Endothelial cell of hepatic sinusoid (primary cell): Measurements from ENCODE around the gene SUCO.

Experiments
- in situ Hi-C: cut with HindIII; loops from 2 replicates; pipeline ENCODE4 v1.10.0; 2017; ENCODE audit warnings: low sequenced_read_pairs

Gene SUCO

GRCh38 chr1:172515927-172516326 is 17.0 kb upstream of the SUCO start:
- in situ Hi-C loops, result no loop called here

- in situ Hi-C loops, result no loop called here
These were observed 15.9 kb upstream of the SUCO start for GRCh38 chr1:172517081-172517480.

DNA sequence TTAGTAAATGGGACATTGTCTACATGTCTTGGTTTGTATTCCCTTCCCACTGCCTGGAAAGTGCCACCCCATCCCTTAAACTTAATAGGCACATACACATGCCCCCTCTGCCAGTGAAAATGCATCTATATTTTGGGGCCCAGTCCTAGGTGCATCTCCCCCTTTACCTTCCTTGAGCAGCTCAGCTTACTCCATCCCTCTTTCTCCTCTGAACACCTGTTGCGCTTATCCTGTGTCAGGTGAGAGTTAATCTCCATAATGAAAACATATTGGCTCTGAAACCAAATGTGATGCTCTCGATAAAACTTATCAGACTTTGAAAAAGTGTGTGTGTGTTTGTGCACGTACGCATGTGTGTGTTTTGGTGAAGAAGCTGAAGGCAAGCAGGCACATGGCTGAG is 15.4 kb upstream of the SUCO start:
- in situ Hi-C loops, result no loop called here

DNA sequence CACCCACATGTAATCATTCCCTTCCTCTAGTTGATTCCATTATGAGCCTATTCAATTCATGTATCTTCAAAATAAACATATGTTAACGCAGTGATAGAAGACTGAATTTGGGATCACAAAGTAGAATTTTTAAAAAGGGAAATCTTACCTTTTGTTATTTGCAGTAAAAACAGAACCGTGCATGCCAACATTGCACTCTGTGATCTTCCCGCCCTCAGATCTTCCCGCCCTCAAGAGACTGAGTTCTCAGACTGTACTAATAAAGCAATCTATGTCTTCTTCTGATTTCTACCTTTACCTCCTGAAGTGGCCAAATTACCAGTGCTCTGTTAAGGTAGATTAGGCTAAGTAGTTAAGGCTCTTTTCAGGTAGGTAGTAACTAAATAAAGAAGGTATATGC is 3.6 kb upstream of the SUCO start:
- in situ Hi-C loops, result no loop called here

GRCh38 chr1:172530000-172530399 is 3.0 kb upstream of the SUCO start:
- in situ Hi-C loops, result no loop called here

GRCh38 chr1:172531412-172532182 is 1.4 kb upstream of the SUCO start:
- in situ Hi-C loops, result no loop called here

GRCh38 chr1:172532183-172532699 is 709 bp upstream of the SUCO start:
- in situ Hi-C loops, result no loop called here

DNA sequence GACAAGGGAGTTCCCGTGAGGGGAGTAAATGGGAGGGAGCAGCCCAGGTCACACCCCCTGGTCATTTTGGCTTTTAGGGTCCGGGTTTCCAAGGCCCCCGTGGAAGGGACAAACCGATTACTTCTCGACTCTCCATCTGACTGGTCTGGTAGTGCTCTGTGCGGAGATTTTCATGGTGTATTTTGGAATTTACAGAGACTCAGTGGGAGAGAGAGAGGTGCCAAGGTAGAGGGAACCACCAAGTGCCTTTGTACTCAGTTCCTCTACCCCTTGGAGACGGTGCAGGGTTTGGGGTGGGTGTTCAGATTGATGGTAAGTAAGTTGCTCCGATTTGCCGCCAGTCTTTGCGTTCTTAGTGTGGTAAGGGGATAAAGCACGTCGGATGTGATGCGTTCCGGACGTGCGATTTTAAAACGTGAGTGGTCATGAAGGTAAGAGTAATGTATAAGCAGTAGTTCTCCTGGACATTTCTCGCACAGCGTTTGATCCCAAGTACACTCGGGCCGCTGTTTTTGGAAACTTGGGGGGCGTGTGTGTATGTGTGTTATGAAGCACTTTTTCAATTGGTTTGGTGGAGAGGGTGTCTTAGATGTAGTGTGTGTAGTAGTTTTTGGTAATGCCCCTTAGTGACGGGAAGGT is 682 bp downstream of the SUCO start:
- in situ Hi-C loops, result no loop called here

DNA sequence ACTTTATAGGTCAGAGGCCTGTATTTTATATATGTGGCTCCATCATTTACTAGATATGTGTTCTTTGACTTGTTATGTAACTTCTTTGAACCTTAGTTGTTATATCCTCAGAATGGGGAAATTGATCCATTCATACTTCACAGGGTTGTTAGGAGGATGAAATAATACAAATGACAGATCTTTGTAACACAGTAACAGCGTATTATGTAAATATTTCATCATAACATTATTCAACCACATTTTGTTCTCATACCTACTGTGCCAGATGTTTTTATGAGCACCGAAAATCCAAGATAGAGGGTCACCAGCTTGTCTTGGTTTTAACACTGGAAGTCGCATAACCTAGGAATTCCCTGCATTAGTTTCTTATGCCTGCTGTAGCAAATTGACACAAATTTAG is 3.3 kb downstream of the SUCO start:
- in situ Hi-C loops, result no loop called here

- in situ Hi-C loops, result no loop called here
These were observed 4.4 kb downstream of the SUCO start for GRCh38 chr1:172537366-172537765.

DNA sequence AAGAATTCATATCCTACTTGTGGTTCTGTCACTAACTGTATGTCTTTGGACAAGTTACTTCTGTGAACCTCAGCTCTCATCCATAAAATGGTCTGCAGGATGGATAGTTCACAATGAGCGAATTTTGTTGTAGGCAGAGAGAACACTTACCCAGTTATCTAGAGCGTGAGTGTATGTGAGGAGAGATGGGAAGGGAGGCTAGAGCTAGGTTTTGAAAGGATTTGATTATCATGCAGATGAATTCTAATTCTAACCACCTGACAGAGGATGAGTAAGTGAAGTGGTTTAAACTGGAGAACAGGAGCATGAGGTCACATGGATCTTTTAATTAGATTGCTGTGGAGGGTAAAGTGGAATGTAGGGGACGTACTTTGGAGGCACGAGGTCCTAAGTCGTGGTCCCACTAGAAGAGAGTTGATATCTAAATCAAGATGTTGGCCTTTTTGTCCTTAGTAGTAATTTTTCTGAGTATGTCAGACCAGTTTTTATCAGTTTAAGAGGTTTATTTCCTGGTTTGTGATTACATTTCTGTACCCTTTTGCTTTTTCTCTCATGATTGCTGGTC is 5.0 kb downstream of the SUCO start:
- in situ Hi-C loops, result no loop called here

DNA sequence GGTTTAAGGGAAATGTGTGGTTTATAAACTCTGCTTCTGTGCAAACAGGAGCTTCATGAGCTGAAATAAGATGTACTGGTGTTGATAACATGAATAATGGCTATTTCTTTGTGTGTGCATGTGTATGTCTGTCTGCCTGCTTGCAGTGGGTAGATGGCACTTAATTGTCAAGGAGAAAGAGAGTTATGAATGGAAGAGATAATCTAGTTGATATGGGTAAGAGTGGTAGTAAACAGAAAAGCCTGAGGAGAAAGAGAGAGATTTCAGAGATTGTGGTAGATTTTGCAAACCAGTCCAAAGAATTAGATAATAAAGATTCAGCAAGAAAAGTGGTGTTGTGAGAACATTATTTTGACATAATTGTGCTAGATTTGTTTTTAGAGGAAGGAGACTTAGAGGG is 7.7 kb downstream of the SUCO start:
- in situ Hi-C loops, result no loop called here

DNA sequence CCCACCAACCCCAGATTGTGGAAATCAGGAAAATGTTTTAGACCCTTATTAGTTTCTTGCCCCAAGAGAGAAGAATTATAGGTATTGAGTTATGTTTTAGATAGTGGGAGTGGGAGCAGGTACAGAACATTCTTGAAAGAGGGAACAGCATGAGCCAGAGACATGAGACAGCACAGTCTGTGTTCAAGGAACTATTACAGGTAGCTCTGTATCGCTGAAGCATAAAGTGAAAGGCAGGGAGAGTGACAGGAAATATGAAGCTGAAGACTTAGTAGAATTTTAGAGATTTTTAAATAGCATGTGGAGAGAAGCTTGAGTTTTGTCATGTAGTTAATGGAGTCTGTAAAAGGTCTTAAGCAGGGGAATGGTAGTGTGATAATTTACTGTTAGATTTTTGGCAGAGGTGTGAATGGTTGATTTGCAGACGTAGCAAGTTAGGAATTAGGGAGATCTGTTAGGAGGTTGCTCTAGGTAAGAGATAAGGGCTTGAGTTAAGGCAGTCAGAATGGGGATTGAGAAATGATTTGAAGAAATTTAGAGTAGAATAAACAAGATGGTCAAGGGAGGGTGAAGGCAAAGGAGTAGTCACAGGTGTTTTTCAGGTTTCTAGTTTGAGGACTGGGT is 11.6 kb downstream of the SUCO start:
- in situ Hi-C loops, result no loop called here

- in situ Hi-C loops, result no loop called here
These were observed 12.6 kb downstream of the SUCO start for GRCh38 chr1:172545396-172546004.

DNA sequence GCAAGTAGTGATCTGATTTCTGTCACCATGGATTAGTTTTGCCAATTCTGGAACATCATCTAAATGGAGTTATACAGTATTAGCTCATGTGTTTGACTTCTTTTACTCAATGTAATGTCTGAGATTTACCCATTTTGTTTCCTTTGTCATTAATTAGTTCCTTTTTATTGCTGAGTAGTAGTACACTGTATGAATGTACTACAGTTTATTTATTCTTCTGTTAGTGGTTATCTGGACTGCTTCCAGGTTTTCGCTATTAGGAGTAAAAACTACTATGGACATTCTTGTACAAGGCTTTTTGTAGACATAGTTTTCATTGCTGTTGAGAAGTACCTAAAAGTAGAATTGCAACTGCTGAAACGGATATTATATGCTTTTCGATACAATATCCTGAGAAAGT is 14.1 kb downstream of the SUCO start:
- in situ Hi-C loops, result no loop called here

DNA sequence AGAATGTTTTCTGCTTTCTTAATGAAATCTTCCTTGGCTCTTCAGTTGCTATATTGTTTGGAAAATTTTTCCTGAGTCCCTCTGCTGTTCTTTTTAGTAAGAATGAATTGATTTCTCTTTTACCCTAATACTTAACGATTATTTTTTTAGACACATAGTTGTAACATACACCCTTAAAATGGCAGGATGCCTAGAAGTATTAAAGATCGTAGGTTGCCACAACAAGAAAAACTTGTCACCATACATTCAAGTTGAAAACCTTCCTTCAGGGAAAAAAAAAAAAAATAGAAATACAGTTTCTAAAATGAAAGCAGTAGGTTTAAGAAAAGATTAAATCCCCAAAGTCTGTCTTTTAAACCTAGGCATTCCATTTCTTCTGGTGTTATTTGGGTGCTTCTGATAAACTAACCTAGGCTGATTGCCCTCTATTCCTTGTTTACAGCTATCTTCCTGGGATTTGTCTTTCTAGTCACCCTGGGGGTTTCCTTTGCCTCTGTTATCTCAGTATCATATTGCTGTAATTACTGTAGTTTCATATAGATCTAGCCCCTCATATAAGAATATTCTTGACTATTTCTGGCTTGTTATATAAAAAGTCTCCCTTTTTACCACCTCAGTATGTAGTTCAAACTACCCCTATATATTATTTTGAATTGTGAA is 16.8 kb downstream of the SUCO start:
- in situ Hi-C loops, result no loop called here

DNA sequence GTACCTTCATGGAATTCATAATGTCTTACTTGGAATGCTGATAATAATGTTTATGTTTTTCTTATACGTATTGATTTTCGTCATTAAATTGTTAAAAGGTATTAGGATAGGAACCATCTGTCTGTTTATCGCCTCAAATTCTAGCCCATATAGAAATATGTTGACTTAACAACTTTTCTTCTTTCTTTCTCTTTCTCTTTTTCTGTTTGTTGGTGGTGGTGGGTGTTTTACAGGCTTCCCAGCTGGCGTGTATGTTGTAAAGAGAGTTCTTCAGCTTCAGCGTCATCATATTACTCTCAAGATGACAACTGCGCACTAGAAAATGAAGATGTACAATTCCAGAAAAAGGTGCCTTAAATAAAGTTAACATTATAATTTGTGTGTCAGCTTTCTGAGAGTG is 18.3 kb downstream of the SUCO start:
- in situ Hi-C loops, result no loop called here

DNA sequence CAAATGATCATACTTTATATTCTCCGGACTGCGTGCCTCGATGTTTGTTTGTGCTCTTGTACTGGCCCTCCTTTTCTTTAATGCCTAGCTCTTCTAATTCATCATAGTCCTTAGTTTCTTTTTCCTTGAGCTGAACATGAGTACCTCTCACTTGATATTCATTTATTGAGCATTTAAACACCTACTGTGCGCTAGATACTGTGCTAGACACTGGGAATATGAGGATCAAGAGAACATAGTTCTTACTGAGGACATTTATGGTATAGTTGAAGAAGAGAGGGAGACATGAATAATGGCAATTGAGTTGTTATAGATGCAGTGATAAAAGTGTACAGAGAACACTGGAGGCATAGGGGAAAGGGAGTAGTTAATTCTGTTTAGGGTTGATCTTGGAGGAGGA is 22.0 kb downstream of the SUCO start:
- in situ Hi-C loops, result no loop called here

GRCh38 chr1:172556461-172556860 is 23.5 kb downstream of the SUCO start:
- in situ Hi-C loops, result no loop called here

DNA sequence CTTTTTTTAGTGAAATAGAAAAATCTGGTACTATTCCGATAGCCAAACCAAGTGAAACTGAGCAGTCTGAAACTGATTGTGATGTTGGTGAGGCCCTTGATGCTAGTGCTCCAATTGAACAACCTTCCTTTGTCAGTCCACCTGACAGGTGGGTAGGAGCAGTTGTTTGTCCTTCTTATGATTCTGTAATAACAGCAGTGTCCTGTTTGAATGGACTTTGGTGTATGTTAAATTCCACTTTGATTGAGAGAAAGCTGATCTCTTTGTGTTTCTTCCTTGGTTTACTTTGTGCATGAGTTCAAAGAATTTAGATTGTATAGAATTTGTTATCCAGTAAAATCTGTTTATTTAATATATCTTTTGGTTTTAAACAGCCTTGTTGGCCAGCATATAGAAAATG is 24.3 kb downstream of the SUCO start:
- in situ Hi-C loops, result no loop called here
